ENCODE measurements around the gene CDPF1.

The CDPF1 gene

DNA sequence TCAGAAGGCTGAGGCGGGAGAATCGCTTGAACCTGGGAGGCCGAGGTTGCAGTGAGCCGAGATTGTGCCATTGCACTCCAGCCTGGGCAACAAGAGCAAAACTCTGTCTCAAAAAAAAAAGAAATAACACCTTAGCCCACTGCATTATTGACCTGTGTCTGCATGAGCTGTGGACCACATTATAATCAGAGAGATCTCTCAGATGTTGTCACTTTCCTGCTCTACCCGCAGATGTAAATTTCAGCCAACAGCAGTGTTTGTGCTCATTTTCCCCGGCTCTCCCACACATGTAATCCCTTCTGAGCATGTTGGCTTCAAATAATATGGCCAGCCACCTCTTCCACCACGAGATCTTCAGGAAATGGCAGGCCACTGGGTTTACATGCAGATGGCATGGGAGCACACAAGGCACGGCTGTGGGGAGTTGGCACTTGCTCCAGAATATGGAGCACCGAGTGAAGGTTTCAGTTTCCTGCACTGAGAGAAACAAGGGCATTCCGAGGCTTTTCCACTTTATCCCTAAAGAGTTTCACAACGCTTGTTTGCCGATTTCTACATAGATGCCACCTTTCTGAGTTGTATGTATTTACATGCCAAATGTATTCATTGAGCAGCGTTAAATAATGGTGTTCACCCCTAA lies 19.7 kb downstream of the CDPF1 start:
- TF ChIP-seq, protein P1, sequence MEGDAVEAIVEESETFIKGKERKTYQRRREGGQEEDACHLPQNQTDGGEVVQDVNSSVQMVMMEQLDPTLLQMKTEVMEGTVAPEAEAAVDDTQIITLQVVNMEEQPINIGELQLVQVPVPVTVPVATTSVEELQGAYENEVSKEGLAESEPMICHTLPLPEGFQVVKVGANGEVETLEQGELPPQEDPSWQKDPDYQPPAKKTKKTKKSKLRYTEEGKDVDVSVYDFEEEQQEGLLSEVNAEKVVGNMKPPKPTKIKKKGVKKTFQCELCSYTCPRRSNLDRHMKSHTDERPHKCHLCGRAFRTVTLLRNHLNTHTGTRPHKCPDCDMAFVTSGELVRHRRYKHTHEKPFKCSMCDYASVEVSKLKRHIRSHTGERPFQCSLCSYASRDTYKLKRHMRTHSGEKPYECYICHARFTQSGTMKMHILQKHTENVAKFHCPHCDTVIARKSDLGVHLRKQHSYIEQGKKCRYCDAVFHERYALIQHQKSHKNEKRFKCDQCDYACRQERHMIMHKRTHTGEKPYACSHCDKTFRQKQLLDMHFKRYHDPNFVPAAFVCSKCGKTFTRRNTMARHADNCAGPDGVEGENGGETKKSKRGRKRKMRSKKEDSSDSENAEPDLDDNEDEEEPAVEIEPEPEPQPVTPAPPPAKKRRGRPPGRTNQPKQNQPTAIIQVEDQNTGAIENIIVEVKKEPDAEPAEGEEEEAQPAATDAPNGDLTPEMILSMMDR (IDR thresholded peaks at IDR 0.05; ENCODE audit: borderline replicate concordance, control extremely low read depth, extremely low read depth, insufficient read depth, missing control alignments): no peak
- no peak for DNase-seq (ENCODE audit: low spot score)
- in situ Hi-C loops (cut with MboI; ENCODE audit: low sequenced_read_pairs, unreplicated experiment): no loop called here

DNA sequence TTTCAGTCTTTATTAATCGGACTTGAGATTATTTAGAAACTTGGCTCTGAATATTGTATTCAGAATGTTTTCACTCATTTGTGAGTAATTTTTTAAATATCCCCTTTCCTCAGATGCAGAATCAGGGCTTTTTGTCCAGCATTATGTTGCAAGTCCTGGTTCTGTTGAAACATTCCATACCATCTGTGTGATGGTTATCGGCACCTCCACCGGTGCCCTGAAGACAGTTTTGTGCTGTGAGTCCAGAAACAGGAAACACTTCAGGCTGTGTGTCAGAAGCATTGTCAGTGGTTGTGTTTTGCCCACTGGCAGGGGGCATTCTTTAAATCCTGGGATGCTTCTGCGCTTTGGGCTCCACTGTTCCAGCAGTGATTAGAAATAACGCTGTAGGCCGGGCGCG lies 20.4 kb downstream of the CDPF1 start:
- no peak for DNase-seq (ENCODE audit: low spot score)
- TF ChIP-seq, protein P1 (IDR thresholded peaks at IDR 0.05; ENCODE audit: borderline replicate concordance, control extremely low read depth, extremely low read depth, insufficient read depth, missing control alignments): no peak
- in situ Hi-C loops (cut with MboI; ENCODE audit: low sequenced_read_pairs, unreplicated experiment): no loop called here

DNA sequence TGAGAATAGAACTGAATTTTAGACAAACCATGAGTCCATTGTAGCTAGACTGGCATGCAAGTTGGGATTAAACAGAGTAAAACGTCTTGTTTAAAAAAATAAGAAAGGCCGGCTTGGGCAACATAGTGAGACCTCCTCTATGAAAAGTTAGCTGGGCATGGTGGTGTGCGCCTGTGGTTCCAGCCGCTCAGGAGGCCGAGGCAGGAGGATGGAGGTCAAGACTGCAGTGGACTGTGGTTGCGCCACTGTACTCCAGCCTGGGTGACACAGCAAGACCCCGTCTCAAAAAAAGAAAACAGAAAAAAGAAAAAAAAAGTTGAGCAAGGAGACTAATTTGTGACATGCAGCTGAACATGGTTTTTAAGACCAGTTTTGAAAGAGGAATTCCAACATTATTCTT lies 23.5 kb downstream of the CDPF1 start:
- TF ChIP-seq, protein P1 (IDR thresholded peaks at IDR 0.05; ENCODE audit: borderline replicate concordance, control extremely low read depth, extremely low read depth, insufficient read depth, missing control alignments): no peak
- in situ Hi-C loops (cut with MboI; ENCODE audit: low sequenced_read_pairs, unreplicated experiment): no loop called here

DNA sequence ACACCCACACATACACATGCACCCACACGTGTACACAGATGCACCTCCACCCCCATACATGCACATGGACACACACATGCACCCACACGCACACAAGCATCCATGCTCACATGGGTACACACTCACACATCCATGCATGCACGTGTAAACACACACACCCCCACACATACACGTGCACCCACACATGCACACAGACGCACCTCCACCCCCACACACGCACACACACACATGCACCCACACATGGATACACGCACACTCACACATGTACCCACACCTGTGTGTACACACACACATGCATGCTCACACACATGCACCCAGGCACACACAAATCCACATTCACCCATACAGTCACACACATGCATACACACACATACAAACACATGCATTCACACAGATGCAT lies 24.5 kb downstream of the CDPF1 start:
- TF ChIP-seq, protein P1 (IDR thresholded peaks at IDR 0.05; ENCODE audit: borderline replicate concordance, control extremely low read depth, extremely low read depth, insufficient read depth, missing control alignments): no peak
- in situ Hi-C loops (cut with MboI; ENCODE audit: low sequenced_read_pairs, unreplicated experiment): no loop called here
- no peak for DNase-seq (ENCODE audit: low spot score)

More for the DNA sequence above, 23.5 kb downstream of the CDPF1 start:
- no peak for DNase-seq (ENCODE audit: low spot score)

DNA sequence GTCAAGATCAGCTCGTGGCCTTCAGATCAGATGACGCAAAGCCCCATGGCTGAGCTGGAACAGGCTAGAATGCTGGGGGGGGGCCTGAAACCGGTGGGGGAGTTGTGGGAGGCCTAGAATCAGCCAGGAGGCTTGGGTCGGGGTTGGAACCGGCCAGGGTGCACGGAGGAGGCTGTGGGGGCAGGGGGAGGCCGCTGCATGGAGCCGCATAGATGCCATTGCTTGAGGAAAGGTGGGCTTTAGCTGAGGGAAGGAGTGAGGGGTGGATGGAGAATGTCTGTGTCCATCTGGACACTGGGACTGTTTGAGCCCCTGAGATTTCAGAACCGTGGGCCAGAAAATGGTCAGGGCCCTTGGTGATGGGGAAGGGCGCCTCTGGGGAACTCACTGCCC lies 25.2 kb downstream of the CDPF1 start:
- TF ChIP-seq, protein P1 (IDR thresholded peaks at IDR 0.05; ENCODE audit: borderline replicate concordance, control extremely low read depth, extremely low read depth, insufficient read depth, missing control alignments): no peak
- in situ Hi-C loops (cut with MboI; ENCODE audit: low sequenced_read_pairs, unreplicated experiment): no loop called here
- no peak for DNase-seq (ENCODE audit: low spot score)

DNA sequence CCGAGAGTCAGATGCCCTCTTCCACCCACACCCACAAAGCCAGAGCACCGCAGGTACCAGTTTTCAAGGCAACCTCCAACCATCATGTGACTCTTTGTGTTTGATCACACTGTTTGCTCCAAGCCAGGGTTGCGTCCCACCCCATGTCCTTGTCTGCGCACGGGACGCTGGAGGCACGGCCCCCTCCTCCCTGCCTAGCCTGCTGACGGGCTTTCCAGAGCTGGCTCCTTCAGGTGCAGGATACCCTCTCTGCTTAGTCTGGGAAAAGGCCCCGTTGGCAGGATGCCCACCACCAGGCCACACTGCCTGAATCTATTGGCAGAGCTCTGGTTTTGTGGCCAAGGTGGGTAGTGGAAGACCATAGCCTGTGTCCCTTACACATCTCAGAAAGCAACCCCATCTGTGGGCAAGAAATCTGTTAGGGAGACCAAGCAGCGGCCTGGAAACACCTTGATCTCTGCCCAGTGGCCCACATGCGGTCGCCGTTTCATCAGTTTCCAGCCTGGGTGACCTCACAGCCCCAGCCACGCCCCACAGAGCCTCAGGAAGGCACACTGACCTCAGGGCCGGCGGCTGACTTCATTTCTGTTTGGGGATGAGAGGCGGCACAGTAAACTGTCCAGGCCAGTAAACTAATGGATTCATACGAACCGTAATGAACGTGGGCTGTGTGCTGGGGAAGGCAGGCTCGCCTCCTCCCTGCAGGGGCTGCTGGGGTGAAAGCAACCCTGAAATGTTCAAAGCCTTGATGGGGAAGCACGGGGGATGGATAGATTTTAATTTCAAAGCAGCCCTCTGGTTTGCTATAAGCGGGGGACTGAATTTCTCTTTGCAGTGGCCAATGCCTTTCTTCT lies 25.8 kb downstream of the CDPF1 start:
- no peak for DNase-seq (ENCODE audit: low spot score)
- in situ Hi-C loops (cut with MboI; ENCODE audit: low sequenced_read_pairs, unreplicated experiment): no loop called here
- TF ChIP-seq, protein P1 (IDR thresholded peaks at IDR 0.05; ENCODE audit: borderline replicate concordance, control extremely low read depth, extremely low read depth, insufficient read depth, missing control alignments): no peak

All from GM13976 (cell line).